HK-2 (cell line): ENCODE measurements around the gene PALM.

Experiments used
- DNase-seq: peaks from one replicate; pipeline ENCODE4 v3.0.0-alpha.2; 2018; ENCODE audit not compliant: unreplicated experiment

The PALM gene

DNA sequence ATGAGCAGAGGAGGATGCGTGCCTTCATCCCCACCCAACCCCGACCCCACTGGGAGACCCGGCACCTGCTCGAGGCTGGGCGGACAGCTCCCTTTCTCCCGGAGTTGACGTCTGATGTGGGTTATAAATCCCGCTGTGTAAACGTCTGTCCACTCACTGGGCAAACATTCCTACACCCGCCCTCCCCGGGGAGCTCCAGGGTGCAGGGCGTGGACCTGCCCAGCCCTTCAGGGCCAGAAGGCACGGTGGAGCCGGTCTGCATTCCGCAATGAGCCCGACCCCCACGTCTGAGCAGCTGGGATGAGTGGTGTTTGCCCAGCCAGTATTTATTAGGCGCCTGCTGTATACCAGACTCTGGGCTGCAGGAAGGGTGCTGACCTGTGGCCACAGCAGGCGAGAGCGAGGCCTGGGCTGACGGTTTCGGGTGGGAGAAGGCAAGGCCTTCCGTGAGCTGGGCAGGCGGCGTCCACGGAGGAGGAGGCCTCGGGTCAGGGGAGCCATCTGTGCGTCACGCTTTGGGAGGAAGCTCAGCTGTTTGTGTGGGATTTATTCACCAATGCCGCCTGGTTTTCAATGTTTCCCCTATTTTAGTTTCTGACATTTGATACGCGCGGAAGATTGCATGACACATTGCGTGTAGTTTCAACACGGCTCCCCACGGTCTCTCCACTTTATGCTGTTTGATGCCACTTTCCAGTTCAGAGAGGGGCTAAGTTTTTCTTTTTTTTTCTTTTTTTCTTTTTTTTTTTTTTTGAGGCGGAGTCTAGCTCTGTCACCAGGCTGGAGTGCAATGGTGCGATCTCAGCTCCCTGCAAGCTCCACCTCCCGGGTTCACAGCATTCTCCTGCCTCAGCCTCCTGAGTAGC lies 44.1 kb downstream of the PALM start:
- DNase-seq = peak; percentile 87

DNA sequence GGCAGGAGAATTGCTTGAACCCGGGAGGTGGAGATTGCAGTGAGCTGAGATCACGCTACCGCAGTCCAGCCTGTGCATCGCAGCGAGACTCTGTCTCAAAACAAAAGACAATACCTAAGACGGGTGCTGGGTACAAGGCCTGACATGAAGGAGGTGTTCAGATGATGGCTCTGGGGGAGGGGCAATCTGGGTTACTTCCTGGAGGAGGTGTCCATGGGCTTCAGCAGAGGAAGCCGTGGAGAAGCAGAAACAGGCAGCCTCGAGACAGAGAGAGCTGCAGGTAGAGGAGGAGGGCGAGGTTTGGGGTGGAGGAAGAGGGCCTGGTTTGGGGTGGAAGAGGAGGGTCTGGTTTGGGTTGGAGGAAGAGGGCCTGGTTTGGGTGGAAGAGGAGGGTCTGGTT lies 45.8 kb downstream of the PALM start:
- no peak for DNase-seq

DNA sequence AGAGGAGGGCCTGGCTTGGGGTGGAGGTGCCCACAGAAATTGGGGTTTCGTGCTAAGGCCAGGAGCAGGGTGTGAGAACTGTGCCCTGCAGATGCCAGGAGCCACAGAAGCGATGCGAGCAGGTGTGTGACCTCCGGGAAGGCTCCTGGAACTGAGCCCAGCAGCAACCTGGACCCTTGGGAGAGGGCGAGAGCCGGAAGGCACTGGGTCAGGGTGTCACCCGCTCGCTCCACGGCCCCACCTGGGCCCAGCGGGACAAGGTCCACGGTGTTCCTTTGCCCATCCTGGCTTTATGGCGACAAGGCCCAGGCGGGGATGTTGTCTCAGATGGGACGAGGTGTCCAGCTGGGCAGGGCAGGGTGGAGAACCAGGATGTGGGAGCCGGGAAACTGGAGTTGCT lies 46.3 kb downstream of the PALM start:
- no peak for DNase-seq

DNA sequence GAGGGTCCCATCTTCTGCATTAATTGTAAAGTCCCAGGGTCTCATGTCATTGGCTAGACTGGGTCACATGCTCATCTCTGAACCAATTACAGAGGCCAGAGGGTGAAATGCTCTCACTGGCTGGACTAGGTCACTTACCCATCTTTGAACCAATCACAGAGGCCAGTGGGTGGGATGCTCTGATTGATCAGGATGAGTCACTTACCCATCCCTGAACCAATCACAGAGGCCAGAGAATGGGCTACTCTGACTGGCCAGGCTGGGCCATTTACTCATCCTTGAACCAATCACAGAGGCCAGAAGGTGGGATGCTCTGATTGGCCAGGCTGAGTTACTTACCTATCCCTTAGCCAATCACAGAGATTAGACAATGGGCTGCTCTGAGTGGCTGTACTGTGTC lies 47.5 kb downstream of the PALM start:
- peak; percentile 34 for DNase-seq

DNA sequence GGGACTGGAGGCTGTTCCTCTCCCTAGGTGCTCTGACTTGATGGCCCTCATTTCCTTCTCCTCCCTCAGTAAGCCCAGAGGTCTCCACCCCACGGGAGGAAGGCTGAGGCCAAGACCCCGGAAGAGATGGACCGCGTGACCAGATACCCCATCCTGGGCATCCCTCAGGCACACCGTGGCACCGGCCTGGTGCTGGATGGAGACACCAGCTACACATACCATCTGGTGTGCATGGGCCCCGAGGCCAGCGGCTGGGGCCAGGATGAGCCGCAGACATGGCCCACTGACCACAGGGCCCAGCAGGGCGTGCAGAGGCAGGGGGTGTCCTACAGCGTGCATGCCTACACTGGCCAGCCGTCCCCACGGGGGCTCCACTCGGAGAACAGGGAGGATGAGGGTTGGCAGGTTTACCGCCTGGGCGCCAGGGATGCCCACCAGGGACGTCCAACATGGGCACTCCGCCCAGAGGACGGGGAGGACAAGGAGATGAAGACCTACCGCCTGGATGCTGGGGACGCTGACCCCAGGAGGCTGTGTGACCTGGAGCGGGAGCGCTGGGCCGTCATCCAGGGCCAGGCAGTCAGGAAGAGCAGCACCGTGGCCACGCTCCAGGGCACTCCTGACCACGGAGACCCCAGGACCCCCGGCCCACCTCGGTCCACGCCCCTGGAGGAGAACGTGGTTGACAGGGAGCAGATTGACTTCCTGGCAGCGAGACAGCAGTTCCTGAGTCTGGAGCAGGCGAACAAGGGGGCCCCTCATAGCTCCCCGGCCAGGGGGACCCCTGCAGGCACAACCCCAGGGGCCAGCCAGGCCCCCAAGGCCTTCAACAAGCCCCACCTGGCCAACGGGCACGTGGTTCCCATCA lies 48.3 kb downstream of the PALM start:
- no peak for DNase-seq

DNA sequence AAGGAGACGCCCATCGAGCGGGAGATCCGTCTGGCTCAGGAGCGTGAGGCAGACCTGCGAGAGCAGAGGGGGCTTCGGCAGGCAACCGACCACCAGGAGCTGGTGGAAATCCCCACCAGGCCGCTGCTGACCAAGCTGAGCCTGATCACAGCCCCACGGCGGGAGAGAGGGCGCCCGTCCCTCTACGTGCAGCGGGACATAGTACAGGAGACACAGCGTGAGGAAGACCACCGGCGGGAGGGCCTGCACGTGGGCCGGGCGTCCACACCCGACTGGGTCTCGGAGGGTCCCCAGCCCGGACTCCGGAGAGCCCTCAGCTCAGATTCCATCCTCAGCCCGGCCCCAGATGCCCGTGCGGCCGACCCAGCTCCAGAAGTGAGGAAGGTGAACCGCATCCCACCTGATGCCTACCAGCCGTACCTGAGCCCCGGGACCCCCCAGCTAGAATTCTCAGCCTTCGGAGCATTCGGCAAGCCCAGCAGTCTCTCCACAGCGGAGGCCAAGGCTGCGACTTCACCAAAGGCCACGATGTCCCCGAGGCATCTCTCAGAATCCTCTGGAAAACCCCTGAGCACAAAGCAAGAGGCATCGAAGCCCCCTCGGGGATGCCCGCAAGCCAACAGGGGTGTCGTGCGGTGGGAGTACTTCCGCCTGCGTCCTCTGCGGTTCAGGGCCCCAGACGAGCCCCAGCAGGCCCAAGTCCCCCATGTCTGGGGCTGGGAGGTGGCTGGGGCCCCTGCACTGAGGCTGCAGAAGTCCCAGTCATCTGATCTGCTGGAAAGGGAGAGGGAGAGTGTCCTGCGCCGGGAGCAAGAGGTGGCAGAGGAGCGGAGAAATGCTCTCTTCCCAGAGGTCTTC lies 49.3 kb downstream of the PALM start:
- no peak for DNase-seq

DNA sequence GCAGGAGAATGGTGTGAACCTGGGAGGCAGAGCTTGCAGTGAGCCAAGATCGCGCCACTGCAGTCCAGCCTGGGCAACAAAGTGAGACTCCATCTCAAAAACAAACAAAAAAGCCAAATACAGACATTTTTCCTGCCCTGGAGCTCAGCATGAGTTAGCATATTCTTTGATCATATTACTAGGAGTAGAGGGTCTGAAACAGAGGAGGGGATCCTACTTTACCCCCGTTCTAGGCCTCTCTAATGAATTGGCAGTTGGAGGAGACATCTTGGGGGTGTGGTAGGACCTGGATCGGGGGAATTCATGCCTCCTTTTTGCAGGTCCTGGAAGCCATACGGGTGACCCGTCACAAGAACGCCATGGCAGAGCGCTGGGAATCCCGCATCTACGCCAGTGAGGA lies 54.4 kb downstream of the PALM start:
- DNase-seq = no peak

DNA sequence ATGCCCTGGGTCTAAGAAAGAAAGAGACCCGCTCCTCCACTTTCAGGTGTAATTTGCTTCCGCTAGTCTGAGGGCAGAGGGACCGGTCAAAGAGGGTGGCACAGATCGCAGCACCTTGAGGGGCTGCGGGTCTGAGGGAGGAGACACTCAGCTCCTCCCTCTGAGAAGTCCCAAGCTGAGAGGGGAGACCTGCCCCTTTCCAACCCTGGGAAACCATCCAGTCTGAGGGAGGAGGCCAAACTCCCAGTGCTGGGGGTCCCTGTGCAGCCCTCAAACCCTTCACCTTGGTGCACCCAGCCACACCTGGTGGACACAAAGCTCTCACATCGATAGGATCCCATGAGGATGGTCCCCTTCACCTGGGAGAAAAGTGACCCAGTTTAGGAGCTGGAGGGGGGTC lies 55.1 kb downstream of the PALM start:
- DNase-seq = no peak

DNA sequence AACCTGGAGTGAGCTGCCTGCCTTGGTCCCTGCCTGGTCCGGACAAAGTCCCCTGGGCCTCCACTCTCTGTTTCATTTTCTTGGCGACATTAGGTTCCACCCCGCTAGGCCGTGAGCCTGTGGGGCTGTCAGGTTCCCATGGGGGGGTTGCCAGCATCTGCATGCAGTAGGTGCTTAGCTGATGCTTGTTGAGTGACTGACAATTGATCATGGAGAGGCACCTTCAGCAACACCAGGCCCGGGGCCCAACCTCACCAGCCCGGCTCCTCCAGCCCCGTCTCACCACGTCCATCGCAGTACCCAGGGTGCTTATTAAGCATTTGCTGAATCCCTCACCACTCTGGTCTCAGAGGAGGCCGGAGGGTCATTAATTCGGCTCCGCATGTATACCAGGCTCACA lies 55.6 kb downstream of the PALM start:
- DNase-seq = no peak

DNA sequence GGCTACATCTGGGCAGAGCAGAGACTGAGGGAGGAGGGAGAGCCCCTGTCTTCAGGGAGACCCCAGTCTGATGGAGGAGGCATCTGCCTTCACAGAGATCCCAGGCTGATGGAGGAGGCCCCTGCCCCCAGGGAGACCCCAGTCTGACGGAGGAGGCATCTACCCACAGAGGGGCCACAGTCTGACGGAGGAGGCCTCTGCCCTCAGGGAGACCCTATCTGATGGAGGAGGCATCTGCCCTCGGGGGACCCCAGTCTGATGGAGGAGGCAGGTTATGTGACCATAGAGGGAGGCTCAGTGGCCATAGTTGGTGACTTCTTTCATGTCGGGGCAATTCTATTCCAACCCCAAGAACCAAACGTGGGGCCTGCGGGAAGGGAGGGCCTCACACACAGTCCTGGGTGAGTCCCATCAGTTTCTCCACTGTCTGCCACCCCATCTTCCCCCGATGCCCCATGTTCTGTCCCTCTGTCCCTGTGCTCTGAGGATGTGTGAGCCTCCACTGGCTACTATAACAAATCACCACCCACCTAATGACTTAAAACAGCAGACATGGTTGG lies 56.5 kb downstream of the PALM start:
- no peak for DNase-seq

DNA sequence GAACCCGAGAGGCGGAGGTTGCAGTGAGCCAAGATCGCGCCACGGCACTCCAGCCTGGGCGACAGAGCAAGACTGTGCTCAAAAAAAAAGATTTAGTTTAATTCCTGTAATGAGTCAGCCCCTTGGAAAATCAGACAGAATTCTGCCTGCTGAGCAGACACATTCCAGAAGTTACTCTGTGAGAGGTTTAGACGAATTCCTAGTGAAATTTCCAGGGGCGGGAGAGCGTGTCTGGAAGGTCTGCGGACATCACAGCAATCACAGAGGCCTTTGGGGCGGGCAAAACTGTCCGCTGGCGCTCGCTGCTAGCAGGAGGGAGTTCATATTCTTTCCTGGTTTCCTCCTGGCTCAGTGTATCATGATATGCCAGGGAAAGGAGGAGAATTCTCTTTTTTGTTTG lies 59.7 kb downstream of the PALM start:
- DNase-seq = peak; percentile 84

DNA sequence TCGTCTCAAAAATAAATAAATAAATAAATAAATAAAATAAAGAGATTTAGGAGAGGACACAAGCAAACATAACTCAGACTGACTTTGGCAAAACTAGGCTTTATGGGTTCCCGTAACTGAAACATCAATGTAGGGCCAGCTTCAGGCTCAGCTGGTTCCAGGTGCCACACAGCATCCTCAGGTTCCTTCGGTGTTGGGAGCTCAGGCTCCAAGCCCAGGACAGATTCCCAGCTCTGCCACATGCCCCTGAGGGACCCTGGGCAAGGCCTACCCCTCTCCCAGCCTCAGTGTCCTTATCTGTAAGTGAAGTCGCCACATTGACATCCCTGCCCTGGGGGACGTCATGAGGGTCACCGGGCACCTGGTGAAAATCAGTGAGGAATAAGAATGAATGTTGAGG lies 60.9 kb downstream of the PALM start:
- DNase-seq = no peak

DNA sequence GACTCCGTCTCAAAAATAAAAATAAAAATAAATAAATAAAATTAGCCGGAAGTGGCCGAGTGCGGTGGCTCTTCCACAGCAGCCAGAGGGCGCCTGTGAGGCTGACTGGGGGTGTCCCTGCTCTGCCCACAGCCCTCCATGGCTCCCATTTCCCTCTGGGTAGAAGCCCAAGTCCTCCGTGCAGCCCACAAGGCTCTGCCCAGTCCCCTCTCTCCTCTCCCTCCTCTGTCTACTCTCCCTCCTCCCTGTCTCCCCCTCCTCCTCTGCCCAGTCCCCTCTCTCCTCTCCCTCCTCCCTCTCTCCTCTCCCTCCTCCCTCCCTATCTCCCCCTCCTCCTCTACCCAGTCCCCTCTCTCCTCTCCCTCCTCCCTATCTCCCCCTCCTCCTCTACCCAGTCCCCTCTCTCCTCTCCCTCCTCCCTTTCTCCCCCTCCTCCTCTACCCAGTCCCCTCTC lies 62.6 kb downstream of the PALM start:
- peak; percentile 23 for DNase-seq

DNA sequence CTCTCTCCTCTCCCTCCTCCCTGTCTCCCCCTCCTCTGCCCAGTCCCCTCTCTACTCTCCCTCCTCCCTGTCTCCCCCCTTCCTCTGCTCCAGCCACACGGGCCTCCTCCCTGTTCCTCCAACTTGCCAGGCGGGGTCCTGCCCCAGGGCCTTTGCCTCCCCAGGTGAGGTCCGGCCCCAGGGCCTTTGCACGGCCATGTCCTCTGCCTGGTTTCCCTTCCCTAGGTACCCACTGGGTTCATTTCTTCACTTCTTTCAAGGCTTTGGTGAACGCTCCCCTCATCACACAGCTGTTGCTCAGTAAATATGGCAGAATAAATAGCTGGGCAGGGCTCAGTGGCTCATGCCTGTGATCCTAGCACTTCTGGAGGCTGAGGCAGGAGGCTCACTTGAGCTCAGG lies 63.3 kb downstream of the PALM start:
- no peak for DNase-seq

DNA sequence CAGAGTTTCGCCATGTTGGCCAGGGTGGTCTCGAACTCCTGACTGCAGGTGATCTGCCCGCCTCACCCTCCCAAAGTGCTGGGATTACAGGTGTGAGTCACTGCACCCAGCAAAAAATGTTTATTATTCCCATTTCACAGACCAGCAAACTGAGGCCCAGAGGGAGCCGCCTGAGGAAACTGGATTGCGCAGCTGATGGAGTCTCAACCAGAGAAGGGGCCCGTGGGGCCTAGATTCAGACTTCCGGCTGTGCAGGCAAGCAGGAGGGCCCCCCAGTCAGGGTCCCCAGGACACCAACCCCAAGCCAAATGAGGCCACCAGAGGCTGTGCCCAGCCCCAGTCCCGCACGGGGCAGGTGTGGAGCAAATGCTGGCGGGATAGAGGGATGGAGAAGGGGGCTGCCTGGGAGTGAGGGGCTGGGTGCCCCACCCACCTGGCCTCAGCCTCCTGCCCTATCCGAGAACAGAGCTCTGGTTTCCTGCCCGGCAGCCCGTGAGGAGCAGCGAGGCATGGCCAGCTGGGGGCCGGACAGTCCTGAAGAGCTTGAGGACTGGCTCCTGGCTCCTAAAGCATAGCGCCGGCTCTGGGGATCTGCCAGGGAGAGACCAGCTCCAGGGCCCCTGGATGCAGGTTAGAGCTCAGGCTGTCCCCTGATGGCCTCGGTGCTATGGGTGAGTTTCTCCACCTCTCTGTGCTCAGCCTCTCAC lies 64.1 kb downstream of the PALM start:
- peak; percentile 69 for DNase-seq

DNA sequence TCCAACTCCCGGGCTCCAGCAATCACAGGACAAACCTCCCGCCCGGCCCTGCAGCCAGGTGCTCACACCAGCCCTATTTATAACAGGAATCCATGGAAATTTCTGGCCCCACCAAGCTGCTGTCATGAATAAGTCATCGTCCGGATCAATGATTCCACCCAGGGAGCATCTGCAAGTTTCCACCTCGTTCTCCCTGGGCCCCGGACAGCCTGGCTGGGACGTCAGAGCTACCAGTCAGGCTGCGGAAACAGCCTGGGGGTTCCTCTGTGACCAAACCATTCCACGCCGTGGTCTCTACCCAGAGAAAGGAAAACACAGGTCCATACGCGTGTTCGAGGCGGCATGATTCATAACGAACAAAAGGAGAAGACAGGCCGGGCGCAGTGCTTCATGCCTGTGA lies 67.8 kb downstream of the PALM start:
- DNase-seq = no peak

DNA sequence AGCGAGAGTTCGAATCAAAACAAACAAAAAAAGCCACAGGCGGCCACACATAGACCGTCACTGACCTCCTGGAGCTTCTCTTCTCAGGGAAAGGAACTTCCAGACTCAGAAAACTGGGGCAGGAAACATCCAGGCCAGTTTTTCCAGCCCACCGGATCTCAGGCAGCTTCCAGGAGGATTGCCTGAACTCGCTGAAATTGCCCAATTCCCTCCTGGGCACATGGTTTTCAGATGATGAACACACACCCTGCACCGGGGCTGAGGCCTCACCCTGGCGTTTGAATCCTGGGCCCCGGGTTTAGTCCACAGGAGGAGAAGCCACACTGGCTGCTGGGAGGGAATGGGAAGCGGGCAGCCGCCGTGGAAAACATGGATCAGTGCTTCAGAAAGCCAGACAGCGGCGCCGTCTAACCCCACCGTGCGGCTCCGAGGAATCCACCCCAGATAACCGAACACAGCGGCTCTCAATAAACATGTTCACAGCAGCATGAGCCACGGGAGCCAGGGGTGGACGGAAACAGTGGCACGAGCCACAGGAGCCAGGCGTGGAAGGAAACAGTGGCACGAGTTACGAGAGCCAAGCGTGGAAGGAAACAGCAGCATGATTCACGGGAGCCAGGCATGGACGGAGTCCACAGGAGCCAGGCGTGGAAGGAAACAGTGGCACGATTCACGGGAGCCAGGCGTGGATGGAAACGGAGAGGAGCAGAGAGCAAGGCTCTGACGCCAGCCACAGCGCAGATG lies 70.3 kb downstream of the PALM start:
- peak; percentile 72 for DNase-seq

DNA sequence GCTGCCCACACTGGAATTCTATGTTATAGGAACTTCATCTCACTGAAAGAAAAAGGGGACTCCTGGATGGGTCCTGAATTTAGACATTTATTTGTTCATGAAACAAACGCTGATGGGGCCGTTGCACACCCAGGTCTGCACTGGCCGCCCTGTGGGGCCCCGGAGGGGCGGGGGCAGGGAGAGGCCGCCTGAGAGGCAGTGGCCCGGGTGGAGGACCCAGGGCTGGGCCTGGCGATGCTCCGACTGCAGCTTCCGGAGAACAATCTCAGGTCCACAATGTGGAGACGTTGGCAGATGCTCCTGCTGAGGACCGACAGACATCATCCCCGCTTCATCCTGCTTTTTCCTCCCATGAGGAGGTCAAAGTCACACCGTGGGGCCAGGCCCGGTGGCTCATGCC lies 72.2 kb downstream of the PALM start:
- DNase-seq = no peak

DNA sequence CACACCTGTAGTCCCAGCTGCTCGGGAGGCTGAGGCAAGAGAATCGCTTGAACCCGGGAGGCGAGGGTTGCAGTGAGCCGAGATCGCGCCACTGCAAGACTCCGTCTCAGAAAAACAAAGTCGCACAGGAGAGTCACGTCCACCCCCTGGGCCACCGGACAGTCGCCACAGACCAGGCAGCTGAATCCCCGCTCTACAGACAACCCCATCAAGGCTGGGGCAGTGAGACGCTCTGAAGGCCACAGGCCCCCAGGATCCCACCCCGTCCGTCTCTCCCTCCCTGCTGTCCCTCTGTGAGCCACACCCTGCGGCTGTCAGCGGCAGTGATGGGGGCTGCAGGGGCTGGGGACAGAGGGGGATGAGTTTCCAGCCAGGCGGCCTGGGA lies 73.1 kb downstream of the PALM start:
- DNase-seq = no peak

DNA sequence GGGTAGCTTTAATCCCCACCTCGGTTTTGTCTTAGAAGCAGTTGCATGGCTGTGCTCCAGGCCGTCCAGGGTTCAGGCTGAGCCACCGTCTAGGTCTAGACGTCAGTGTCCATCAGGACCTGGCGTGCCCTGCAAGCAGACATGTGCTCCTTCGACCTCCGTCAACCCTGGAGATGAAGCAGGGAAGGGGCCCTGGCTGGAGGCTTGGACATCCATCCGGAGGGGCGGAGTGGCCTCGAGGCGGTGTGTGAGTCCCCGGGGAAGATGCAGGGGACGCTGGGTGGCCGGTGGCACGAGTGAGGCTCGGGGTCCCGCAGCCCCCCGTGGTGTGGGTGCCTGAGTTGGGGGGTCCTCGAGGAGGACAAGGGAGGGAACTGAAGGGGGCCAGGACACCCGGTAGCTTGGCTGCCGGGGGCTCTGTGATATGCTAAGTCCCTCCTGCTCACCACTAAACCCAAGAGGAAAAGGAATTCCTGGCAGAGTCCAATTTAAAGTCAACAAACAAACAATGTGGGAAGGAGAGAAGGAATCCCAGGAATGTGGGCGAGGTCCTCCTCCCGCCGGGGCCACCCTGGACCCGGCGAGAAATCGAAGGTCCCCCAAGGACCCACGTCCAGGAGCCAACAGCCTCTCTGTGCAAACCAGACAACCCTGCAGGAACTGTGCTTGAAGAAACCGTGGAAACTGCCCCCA lies 73.6 kb downstream of the PALM start:
- DNase-seq = peak; percentile 24
